HEK293 (cell line): ENCODE results near the gene CENPX.

Experiments
- CTCF ChIA-PET: fragments of 350-600 bp; formaldehyde crosslinking; extraction: SDS; loops from one replicate; lab custom pipeline; 2021; ENCODE audit warnings: antibody characterized with exemption; lab: Yijun Ruan, JAX
- POLR2A ChIA-PET: fragments of 300-600 bp; formaldehyde crosslinking; extraction: SDS; loops from one replicate; lab custom pipeline; 2020; ENCODE audit warnings: antibody characterized with exemption, inconsistent platforms; lab: Yijun Ruan, JAX
- H3K27ac ChIP-seq: fragments of 200-500 bp; sonication (Bioruptor generic); 2 replicates; pipeline ENCODE4 v1.5.1; 2014; ENCODE audit warnings: low read depth, low read length, control low read depth, inconsistent platforms; ENCODE audit errors: extremely low read depth
- H3K36me3 ChIP-seq, 2 experiments: fragments of 200-500 bp in 1 of 2; sonication (Bioruptor generic) in 1 of 2; 1 replicate in 1 of 2; 2 replicates in 1 of 2; pipeline ENCODE4 v1.5.1; 2014 to 2017; ENCODE audit warnings: inconsistent platforms in 2 of 2, low read length in 2 of 2; ENCODE audit not compliant: control insufficient read depth in 2 of 2, insufficient read depth in 1 of 2
- H3K4me1 ChIP-seq: fragments of 200-500 bp; sonication (Bioruptor generic); 2 replicates; pipeline ENCODE4 v1.5.1; 2014; ENCODE audit warnings: mild to moderate bottlenecking, low read length, inconsistent platforms; ENCODE audit not compliant: control insufficient read depth, insufficient read depth
- H3K4me3 ChIP-seq: 2 replicates; pipeline ENCODE4 v1.5.1; 2011; ENCODE audit warnings: low read depth, mild to moderate bottlenecking, control low read depth, low read length, moderate library complexity
- H3K9me3 ChIP-seq: fragments of 200-500 bp; sonication (Bioruptor generic); 2 replicates; pipeline ENCODE4 v1.5.1; 2014; ENCODE audit warnings: low read depth, low read length, inconsistent platforms; ENCODE audit not compliant: control insufficient read depth, insufficient read depth
- ATF2 ChIP-seq: fragments of 450-650 bp; formaldehyde crosslinking; IDR thresholded peaks from 2 replicates; pipeline ENCODE4 v1.5.1; 2016; ENCODE audit warnings: missing biosample characterization, missing genetic modification characterization, low read depth
- EGR2 ChIP-seq: fragments of 450-650 bp; formaldehyde crosslinking; IDR thresholded peaks from 2 replicates; pipeline ENCODE4 v1.5.1; 2016; ENCODE audit warnings: low read depth, missing biosample characterization, missing genetic modification characterization
- GLIS1 ChIP-seq: fragments of 450-650 bp; formaldehyde crosslinking; IDR thresholded peaks from 2 replicates; pipeline ENCODE4 v1.5.1; 2016; ENCODE audit warnings: missing biosample characterization, missing genetic modification characterization
- IKZF3 ChIP-seq: fragments of 450-650 bp; IDR thresholded peaks from 2 replicates; pipeline ENCODE4 v1.5.0; 2018; ENCODE audit warnings: missing biosample characterization, mild to moderate bottlenecking, missing genetic modification characterization, moderate library complexity
- KLF16 ChIP-seq: fragments of 450-650 bp; formaldehyde crosslinking; IDR thresholded peaks from 2 replicates; pipeline ENCODE4 v1.5.1; 2017; ENCODE audit warnings: missing biosample characterization, missing genetic modification characterization
- KLF17 ChIP-seq: fragments of 450-650 bp; formaldehyde crosslinking; IDR thresholded peaks from 2 replicates; pipeline ENCODE4 v1.5.1; 2016; ENCODE audit warnings: missing biosample characterization, missing genetic modification characterization
- SP2 ChIP-seq: fragments of 450-650 bp; formaldehyde crosslinking; IDR thresholded peaks from 2 replicates; pipeline ENCODE4 v1.5.1; 2016; ENCODE audit warnings: missing biosample characterization, missing genetic modification characterization
- SP7 ChIP-seq: fragments of 450-650 bp; formaldehyde crosslinking; IDR thresholded peaks from 2 replicates; pipeline ENCODE4 v1.5.1; 2016; ENCODE audit warnings: missing biosample characterization, missing genetic modification characterization
- YY1 ChIP-seq: fragments of 450-650 bp; formaldehyde crosslinking; IDR thresholded peaks from 2 replicates; pipeline ENCODE4 v1.5.1; 2018; ENCODE audit warnings: missing biosample characterization, missing genetic modification characterization
- YY2 ChIP-seq: fragments of 450-650 bp; formaldehyde crosslinking; IDR thresholded peaks from 2 replicates; pipeline ENCODE4 v1.5.1; 2016; ENCODE audit warnings: missing biosample characterization, missing genetic modification characterization
- ZBTB8A ChIP-seq: fragments of 450-650 bp; formaldehyde crosslinking; IDR thresholded peaks from 2 replicates; pipeline ENCODE4 v1.5.1; 2016; ENCODE audit warnings: missing biosample characterization, missing genetic modification characterization
- ZFP37 ChIP-seq: fragments of 450-650 bp; formaldehyde crosslinking; IDR thresholded peaks from 2 replicates; pipeline ENCODE4 v1.5.1; 2016; ENCODE audit warnings: missing biosample characterization, missing genetic modification characterization
- ZNF140 ChIP-seq: fragments of 450-650 bp; formaldehyde crosslinking; IDR thresholded peaks from 2 replicates; pipeline ENCODE4 v1.5.1; 2016; ENCODE audit warnings: missing biosample characterization, missing genetic modification characterization
- ZNF174 ChIP-seq: fragments of 450-650 bp; formaldehyde crosslinking; IDR thresholded peaks from 2 replicates; pipeline ENCODE4 v1.5.0; 2017; ENCODE audit warnings: missing biosample characterization, mild to moderate bottlenecking, missing genetic modification characterization
- ZNF184 ChIP-seq: fragments of 450-650 bp; IDR thresholded peaks from 2 replicates; pipeline ENCODE4 v1.5.1; 2018; ENCODE audit warnings: missing biosample characterization, mild to moderate bottlenecking, missing genetic modification characterization
- ZNF221 ChIP-seq: fragments of 450-650 bp; formaldehyde crosslinking; IDR thresholded peaks from 2 replicates; pipeline ENCODE4 v1.5.1; 2017; ENCODE audit warnings: missing biosample characterization, missing genetic modification characterization, borderline replicate concordance
- ZNF223 ChIP-seq: fragments of 450-650 bp; formaldehyde crosslinking; IDR thresholded peaks from 2 replicates; pipeline ENCODE4 v1.5.1; 2016; ENCODE audit warnings: missing biosample characterization, missing genetic modification characterization
- ZNF239 ChIP-seq: fragments of 450-650 bp; formaldehyde crosslinking; IDR thresholded peaks from 2 replicates; pipeline ENCODE4 v1.5.1; 2016; ENCODE audit warnings: missing biosample characterization, missing genetic modification characterization
- ZNF311 ChIP-seq: fragments of 450-650 bp; formaldehyde crosslinking; IDR thresholded peaks from 2 replicates; pipeline ENCODE4 v1.5.1; 2017; ENCODE audit warnings: missing biosample characterization, missing genetic modification characterization, borderline replicate concordance
- ZNF394 ChIP-seq: fragments of 450-650 bp; formaldehyde crosslinking; IDR thresholded peaks from 2 replicates; pipeline ENCODE4 v1.5.1; 2016; ENCODE audit warnings: missing biosample characterization, missing genetic modification characterization, mild to moderate bottlenecking, moderate library complexity, borderline replicate concordance
- ZNF660 ChIP-seq: fragments of 450-650 bp; IDR thresholded peaks from 2 replicates; pipeline ENCODE4 v1.5.1; 2018; ENCODE audit warnings: missing biosample characterization, mild to moderate bottlenecking, missing genetic modification characterization
- ZNF692 ChIP-seq: fragments of 450-650 bp; formaldehyde crosslinking; IDR thresholded peaks from 2 replicates; pipeline ENCODE4 v1.5.1; 2016; ENCODE audit warnings: missing biosample characterization, missing genetic modification characterization
- ZNF76 ChIP-seq: fragments of 450-650 bp; formaldehyde crosslinking; IDR thresholded peaks from 2 replicates; pipeline ENCODE4; 2016; ENCODE audit warnings: low read depth, missing biosample characterization, missing genetic modification characterization, borderline replicate concordance
- ZSCAN16 ChIP-seq: fragments of 450-650 bp; formaldehyde crosslinking; IDR thresholded peaks from 2 replicates; pipeline ENCODE4 v1.5.1; 2016; ENCODE audit warnings: missing biosample characterization, missing genetic modification characterization
- TF ChIP-seq, protein P1 (sequence below): fragments of 450-650 bp; formaldehyde crosslinking; IDR thresholded peaks from 2 replicates; pipeline ENCODE4 v1.5.1; 2017; ENCODE audit warnings: missing biosample characterization, missing genetic modification characterization
- TF ChIP-seq, protein P2 (sequence below): sonication (generic); formaldehyde crosslinking; IDR thresholded peaks from 2 replicates; pipeline ENCODE4 v1.8.1; 2022; ENCODE audit warnings: mild to moderate bottlenecking, moderate library complexity, missing genetic modification reagents
- TF ChIP-seq, protein P3 (sequence below): fragments of 450-650 bp; formaldehyde crosslinking; IDR thresholded peaks from 2 replicates; pipeline ENCODE4 v1.5.1; 2016; ENCODE audit warnings: missing biosample characterization, missing genetic modification characterization

CENPX gene

DNA sequence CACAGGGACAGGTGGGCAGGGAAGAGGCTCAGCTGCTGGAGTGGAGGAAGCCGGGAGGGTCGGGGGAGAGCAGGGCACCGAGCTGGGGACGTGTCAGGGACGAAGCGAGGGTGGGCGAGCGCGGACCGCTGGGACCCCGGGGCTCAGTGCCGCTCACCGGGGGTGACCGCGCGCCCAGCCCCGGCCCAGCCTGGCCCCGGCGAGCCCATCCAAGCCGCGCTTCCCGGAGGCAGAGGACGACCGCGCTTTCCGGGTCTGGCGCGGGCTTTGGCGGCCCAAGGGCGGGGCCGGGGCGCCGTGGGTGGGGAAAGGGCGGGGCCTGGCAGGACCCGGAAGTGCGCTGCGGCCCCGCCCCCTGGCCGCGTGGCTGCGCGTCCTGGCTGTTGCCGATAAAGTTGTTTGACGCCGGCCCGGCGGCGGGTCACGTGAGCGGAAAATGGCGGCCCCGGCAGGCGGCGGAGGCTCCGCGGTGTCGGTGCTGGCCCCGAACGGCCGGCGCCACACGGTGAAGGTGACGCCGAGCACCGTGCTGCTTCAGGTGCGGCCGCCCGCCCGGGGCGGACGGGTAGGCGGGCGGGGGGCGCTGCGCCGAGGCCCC, 45.4 kb downstream of the CENPX start, which contains the start of gene ASPSCR1:
TSS of gene ASPSCR1 (plus strand) at position 419 of the 598 bp plus-strand sequence. CDS start at position 437, 18 bp downstream.
- POLR2A ChIA-PET = interaction anchor here (0.6 to 1.0 kb wide), 4 partner anchors 9 to 83 kb away, joined by 3 to 4 read pairs (median 4); no protein-coding TSS in a partner anchor
- H3K4me1 ChIP-seq = peaks cover 5% of the 10 kb centered on the region
- H3K4me3 ChIP-seq = peak within 1 kb of the TSS; percentile 67
- H3K9me3 ChIP-seq = no peaks in the 10 kb centered on the region
- peak within 1 kb of the TSS; percentile 81 for H3K27ac ChIP-seq
- H3K36me3 ChIP-seq = peaks cover 0 to 17% of the 10 kb centered on the region in 2 experiments; a peak in 2 of 3 replicates
- CTCF ChIA-PET = interaction anchor here (0.5 to 1.6 kb wide), 4 partner anchors 12 to 60 kb away, joined by 3 to 9 read pairs (median 6); no protein-coding TSS in a partner anchor
- peak; percentile 77; the same call in 1 of the 2 replicates for TF ChIP-seq ZNF184 (tag by site-specific recombination)
- no peak for TF ChIP-seq ZSCAN16 (tag by site-specific recombination)
- 0 out of 2 replicates have a peak, but pooled peaks have one; percentile 30 for TF ChIP-seq ZNF239 (tag by site-specific recombination)
- no peak for TF ChIP-seq ZNF174 (tag by site-specific recombination)
- peak; percentile 77 for TF ChIP-seq IKZF3 (tag by site-specific recombination)
- TF ChIP-seq ZNF394 (tag by site-specific recombination) = no peak
- TF ChIP-seq ZNF140 (tag by site-specific recombination) = no peak
- peak; percentile 73; the same call in 1 of the 2 replicates for TF ChIP-seq YY2
- peak; percentile 24; the same call in 1 of the 2 replicates for TF ChIP-seq ZNF76 (tag by site-specific recombination)
- 0 out of 2 replicates have a peak, but pooled peaks have one; percentile 4 for TF ChIP-seq EGR2 (tag by site-specific recombination)
- 0 out of 2 replicates have a peak, but pooled peaks have one; percentile 58 for TF ChIP-seq ZFP37 (tag by site-specific recombination)
- TF ChIP-seq, protein P1, sequence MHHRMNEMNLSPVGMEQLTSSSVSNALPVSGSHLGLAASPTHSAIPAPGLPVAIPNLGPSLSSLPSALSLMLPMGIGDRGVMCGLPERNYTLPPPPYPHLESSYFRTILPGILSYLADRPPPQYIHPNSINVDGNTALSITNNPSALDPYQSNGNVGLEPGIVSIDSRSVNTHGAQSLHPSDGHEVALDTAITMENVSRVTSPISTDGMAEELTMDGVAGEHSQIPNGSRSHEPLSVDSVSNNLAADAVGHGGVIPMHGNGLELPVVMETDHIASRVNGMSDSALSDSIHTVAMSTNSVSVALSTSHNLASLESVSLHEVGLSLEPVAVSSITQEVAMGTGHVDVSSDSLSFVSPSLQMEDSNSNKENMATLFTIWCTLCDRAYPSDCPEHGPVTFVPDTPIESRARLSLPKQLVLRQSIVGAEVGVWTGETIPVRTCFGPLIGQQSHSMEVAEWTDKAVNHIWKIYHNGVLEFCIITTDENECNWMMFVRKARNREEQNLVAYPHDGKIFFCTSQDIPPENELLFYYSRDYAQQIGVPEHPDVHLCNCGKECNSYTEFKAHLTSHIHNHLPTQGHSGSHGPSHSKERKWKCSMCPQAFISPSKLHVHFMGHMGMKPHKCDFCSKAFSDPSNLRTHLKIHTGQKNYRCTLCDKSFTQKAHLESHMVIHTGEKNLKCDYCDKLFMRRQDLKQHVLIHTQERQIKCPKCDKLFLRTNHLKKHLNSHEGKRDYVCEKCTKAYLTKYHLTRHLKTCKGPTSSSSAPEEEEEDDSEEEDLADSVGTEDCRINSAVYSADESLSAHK = 0 out of 2 replicates have a peak, but pooled peaks have one; percentile 8
- 0 out of 2 replicates have a peak, but pooled peaks have one; percentile 42 for TF ChIP-seq ZNF223
- peak; percentile 53; the same call in 1 of the 2 replicates for TF ChIP-seq GLIS1
- no peak for TF ChIP-seq ZNF311 (tag by site-specific recombination)
- peak; percentile 93 for TF ChIP-seq YY1 (tag by site-specific recombination)
- peak; percentile 82; the same call in 1 of the 2 replicates for TF ChIP-seq KLF16 (tag by site-specific recombination)
- TF ChIP-seq ZNF221 = no peak
- TF ChIP-seq ATF2 = no peak
- TF ChIP-seq ZNF692 (tag by site-specific recombination) = peak; percentile 59; the same call in 1 of the 2 replicates
- TF ChIP-seq ZNF660 (tag by site-specific recombination) = peak; percentile 95
- 0 out of 2 replicates have a peak, but pooled peaks have one; percentile 52 for TF ChIP-seq KLF17
- TF ChIP-seq ZBTB8A = 0 out of 2 replicates have a peak, but pooled peaks have one; percentile 24
- peak; percentile 41; the same call in 1 of the 2 replicates for TF ChIP-seq SP2 (tag by site-specific recombination)
- TF ChIP-seq, protein P2, sequence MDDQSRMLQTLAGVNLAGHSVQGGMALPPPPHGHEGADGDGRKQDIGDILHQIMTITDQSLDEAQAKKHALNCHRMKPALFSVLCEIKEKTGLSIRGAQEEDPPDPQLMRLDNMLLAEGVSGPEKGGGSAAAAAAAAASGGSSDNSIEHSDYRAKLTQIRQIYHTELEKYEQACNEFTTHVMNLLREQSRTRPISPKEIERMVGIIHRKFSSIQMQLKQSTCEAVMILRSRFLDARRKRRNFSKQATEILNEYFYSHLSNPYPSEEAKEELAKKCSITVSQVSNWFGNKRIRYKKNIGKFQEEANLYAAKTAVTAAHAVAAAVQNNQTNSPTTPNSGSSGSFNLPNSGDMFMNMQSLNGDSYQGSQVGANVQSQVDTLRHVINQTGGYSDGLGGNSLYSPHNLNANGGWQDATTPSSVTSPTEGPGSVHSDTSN (CRISPR knock-in tag) = peak; percentile 71; the same call in 1 of the 2 replicates
- TF ChIP-seq, protein P3, sequence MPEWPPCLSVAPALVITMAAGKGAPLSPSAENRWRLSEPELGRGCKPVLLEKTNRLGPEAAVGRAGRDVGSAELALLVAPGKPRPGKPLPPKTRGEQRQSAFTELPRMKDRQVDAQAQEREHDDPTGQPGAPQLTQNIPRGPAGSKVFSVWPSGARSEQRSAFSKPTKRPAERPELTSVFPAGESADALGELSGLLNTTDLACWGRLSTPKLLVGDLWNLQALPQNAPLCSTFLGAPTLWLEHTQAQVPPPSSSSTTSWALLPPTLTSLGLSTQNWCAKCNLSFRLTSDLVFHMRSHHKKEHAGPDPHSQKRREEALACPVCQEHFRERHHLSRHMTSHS (tag by site-specific recombination) = no peak
- 0 out of 2 replicates have a peak, but pooled peaks have one; percentile 31 for TF ChIP-seq SP7 (tag by site-specific recombination)
